IPS DF 6.9 (cell line): ENCODE data around the gene VRK3.
A peak's percentile ranks its signal among the peaks of the same experiment; 100 is the strongest.

Experiments used
- DNase-seq: peaks from one replicate; pipeline ENCODE4 v3.0.0-alpha.2; 2013; ENCODE audit warnings: low read depth, low spot score
- H3K27ac ChIP-seq: one replicate; pipeline ENCODE4 v1.5.1; 2013; ENCODE audit warnings: low read length, control low read depth
- H3K27me3 ChIP-seq: 2 replicates; pipeline ENCODE4 v1.6.1; 2013; ENCODE audit warnings: mild to moderate bottlenecking, low read length; ENCODE audit not compliant: control insufficient read depth, insufficient read depth
- H3K36me3 ChIP-seq: 2 replicates; pipeline ENCODE4 v1.6.1; 2013; ENCODE audit warnings: low read length; ENCODE audit not compliant: control insufficient read depth, insufficient read depth
- H3K4me1 ChIP-seq: 2 replicates; pipeline ENCODE4 v1.6.1; 2013; ENCODE audit warnings: low read length; ENCODE audit not compliant: control insufficient read depth, insufficient read depth
- H3K4me3 ChIP-seq: 2 replicates; pipeline ENCODE4 v1.5.1; 2013; ENCODE audit warnings: mild to moderate bottlenecking, low read length
- H3K9me3 ChIP-seq: 2 replicates; pipeline ENCODE4 v1.6.1; 2013; ENCODE audit warnings: low read length, inconsistent platforms; ENCODE audit not compliant: control insufficient read depth, insufficient read depth
- WGBS: extraction: QIAGEN DNeasy Blood & Tissue Kit; methylation state at CpG from one replicate; pipeline ENCODE4 v1.1.7; 2013; ENCODE audit warnings: mixed read lengths, missing lambda C conversion rate; ENCODE audit not compliant: insufficient read length, insufficient coverage; 5-methylcytosine and 5-hydroxymethylcytosine counted together

Gene VRK3

DNA sequence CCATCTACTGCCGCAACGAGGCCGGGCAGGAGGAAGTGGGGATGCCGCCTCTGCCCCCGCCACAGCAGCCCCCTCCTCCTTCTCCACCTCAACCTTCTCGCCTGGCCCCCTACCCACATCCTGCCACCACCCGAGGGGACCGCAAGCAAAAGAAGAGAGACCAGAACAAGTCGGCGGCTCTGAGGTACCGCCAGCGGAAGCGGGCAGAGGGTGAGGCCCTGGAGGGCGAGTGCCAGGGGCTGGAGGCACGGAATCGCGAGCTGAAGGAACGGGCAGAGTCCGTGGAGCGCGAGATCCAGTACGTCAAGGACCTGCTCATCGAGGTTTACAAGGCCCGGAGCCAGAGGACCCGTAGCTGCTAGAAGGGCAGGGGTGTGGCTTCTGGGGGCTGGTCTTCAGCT is 92.4 kb downstream of the VRK3 start:
- DNase-seq: no peak
- Histone ChIP-seq H3K9me3 (no peaks in the 10 kb centered on the region), H3K4me1 (peaks cover 3% of the 10 kb centered on the region; the same call in 1 of the 2 replicates), H3K4me3 (no peak overlapping the region), H3K36me3 (peaks cover under 1% of the 10 kb centered on the region; the same call in 1 of the 2 replicates), H3K27me3 (no peaks in the 10 kb centered on the region), H3K27ac (no peak overlapping the region)
- no CpG with 5 or more reads among the region's 25 CpGs for WGBS

DNA sequence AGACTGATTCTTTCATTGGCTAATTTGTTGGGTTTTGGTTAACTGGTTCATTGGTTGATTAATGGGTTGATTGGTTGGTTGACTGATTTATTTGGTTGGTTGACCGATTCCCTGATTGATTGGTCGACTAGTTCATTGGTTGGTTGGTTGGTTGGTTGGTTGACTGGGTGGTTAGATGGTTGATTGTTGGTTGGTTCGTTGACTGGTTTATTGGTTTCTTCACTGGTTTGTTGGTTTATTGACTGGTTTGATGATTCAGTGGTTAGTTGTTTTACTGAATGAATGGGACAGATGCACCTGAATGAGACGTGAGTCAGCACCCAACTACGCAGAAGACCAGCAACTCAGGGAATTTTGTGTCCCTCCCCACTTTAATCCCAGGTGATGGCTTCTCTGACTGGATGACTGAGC is 93.1 kb downstream of the VRK3 start:
- WGBS: no CpG with 5 or more reads among the region's 5 CpGs
- H3K9me3 ChIP-seq: no peaks in the 10 kb centered on the region
- H3K4me3 ChIP-seq: no peak overlapping the region
- no peaks in the 10 kb centered on the region for H3K27me3 ChIP-seq
- no peak overlapping the region for H3K27ac ChIP-seq
- DNase-seq: no peak
- peaks cover 5% of the 10 kb centered on the region; the same call in 1 of the 2 replicates for H3K4me1 ChIP-seq
- H3K36me3 ChIP-seq: peaks cover 8% of the 10 kb centered on the region

- Histone ChIP-seq H3K27me3 (no peaks in the 10 kb centered on the region), H3K27ac (no peak overlapping the region), H3K36me3 (peaks cover 9% of the 10 kb centered on the region), H3K4me3 (no peak overlapping the region), H3K4me1 (peaks cover 5% of the 10 kb centered on the region; the same call in 1 of the 2 replicates), H3K9me3 (no peaks in the 10 kb centered on the region)
- no peak for DNase-seq
- WGBS: no CpG with 5 or more reads among the region's 7 CpGs
Observed at GRCh38 chr19:49931293-49932040, 93.7 kb downstream of the VRK3 start.

DNA sequence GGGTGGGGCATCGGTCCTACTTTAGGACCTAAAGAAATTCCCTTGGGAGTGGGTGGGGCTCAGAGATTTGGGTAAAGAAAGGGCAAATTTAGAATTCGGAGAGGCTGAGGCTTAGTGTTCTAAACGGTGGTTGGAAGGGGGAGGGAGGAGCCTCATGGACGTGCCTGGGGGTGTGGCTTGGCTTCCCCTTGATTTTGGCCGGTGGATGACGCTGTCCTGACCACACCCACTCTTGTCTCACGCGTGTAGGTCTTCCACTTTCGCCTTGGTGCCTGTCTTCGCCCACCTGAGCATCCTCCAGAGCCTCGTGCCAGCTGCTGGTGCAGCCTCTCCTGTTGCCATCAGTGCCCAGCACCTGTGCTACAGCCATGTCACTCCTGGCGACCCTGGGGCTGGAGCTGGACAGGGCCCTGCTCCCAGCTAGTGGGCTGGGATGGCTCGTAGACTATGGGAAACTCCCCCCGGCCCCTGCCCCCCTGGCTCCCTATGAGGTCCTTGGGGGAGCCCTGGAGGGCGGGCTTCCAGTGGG is 94.6 kb downstream of the VRK3 start:
- peaks cover 10% of the 10 kb centered on the region for H3K36me3 ChIP-seq
- no peaks in the 10 kb centered on the region for H3K9me3 ChIP-seq
- H3K27me3 ChIP-seq: no peaks in the 10 kb centered on the region
- H3K4me1 ChIP-seq: peaks cover 5% of the 10 kb centered on the region; the same call in 1 of the 2 replicates
- WGBS: no CpG with 5 or more reads among the region's 15 CpGs
- peak overlapping the region; percentile 0; the same call in 1 of the 2 replicates for H3K4me3 ChIP-seq
- no peak overlapping the region for H3K27ac ChIP-seq
- DNase-seq: no peak

- no CpG with 5 or more reads among the region's 43 CpGs for WGBS
- peaks cover 5% of the 10 kb centered on the region; the same call in 1 of the 2 replicates for H3K4me1 ChIP-seq
- peak overlapping the region; percentile 52; the same call in 1 of the 2 replicates for H3K4me3 ChIP-seq
- no peak overlapping the region for H3K27ac ChIP-seq
- peak; percentile 88 for DNase-seq
- H3K36me3 ChIP-seq: peaks cover 12% of the 10 kb centered on the region
- no peaks in the 10 kb centered on the region for H3K9me3 ChIP-seq
- H3K27me3 ChIP-seq: no peaks in the 10 kb centered on the region
Observed at GRCh38 chr19:49929611-49930482, 95.3 kb downstream of the VRK3 start.

DNA sequence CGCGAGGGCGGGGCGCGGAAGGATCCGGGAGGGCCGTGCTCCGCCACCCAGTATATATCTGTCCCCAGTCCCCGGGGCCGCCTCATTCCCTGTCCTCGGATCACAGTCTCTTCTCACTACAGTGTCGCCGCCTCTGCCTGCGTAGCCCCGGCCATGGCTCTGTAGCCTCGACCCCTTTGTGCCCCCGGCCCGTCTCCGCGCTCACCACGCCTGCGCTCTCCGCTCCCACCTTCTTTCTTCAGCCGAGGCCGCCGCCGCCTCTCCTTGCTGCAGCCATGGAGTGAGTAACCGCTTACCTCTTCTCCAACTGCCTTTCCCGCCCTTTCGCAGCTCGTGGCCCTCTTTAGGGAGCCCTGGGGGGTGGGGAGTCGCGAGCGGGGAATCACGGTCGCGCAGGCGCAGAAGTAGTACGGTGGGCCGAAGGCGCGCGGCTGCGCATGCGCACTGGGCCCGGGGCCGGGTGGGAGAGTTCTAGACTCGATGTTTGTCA is 96.0 kb downstream of the VRK3 start, which contains the start of the genes ATF5 and NUP62:
Gene ATF5, plus strand, starts transcription at position 85 of the 490 bp plus-strand sequence. CDS start 1,646 bp downstream, outside the sequence.
Gene NUP62, minus strand, starts transcription at position 384 of the 490 bp plus-strand sequence. CDS start 19,697 bp downstream, outside the sequence.
- no peaks in the 10 kb centered on the region for H3K9me3 ChIP-seq
- peaks cover 5% of the 10 kb centered on the region; the same call in 1 of the 2 replicates for H3K4me1 ChIP-seq
- H3K27me3 ChIP-seq: no peaks in the 10 kb centered on the region
- no peak within 1 kb of the TSS for H3K27ac ChIP-seq
- WGBS: no CpG with 5 or more reads among the region's 48 CpGs
- peaks cover 17% of the 10 kb centered on the region for H3K36me3 ChIP-seq
- H3K4me3 ChIP-seq: peak within 1 kb of the TSS; percentile 52
- no peak for DNase-seq

- WGBS: no CpG with 5 or more reads among the region's 14 CpGs
- peaks cover 7% of the 10 kb centered on the region; the same call in 1 of the 2 replicates for H3K4me1 ChIP-seq
- H3K27me3 ChIP-seq: no peaks in the 10 kb centered on the region
- H3K4me3 ChIP-seq: no peak overlapping the region
- H3K9me3 ChIP-seq: no peaks in the 10 kb centered on the region
- DNase-seq: no peak
- H3K36me3 ChIP-seq: peaks cover 31% of the 10 kb centered on the region
- H3K27ac ChIP-seq: no peak overlapping the region
Observed at GRCh38 chr19:49927526-49928264, 97.5 kb downstream of the VRK3 start.

DNA sequence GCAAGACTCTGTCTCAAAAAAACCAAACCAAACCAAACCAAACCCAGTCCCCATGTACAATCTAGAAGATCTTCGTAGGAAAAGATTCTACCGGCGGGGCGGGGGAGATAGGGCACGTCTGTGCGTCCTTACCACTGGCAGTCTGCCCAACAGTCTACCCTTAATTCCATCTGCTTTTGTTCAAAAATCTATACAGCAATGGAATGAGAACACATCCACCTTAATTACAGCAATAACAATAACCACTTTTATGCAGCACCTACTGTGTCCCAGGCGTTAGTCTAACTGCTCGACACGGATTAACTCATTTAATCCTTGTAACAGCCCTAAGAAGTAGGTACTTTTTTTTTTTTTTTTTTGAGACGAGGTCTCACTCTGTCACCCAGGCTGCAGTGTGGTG is 98.7 kb downstream of the VRK3 start:
- no peak overlapping the region for H3K4me3 ChIP-seq
- H3K9me3 ChIP-seq: no peaks in the 10 kb centered on the region
- H3K27ac ChIP-seq: no peak overlapping the region
- H3K36me3 ChIP-seq: peaks cover 33% of the 10 kb centered on the region
- H3K27me3 ChIP-seq: no peaks in the 10 kb centered on the region
- no peak for DNase-seq
- WGBS: no CpG with 5 or more reads among the region's 10 CpGs
- H3K4me1 ChIP-seq: peaks cover 9% of the 10 kb centered on the region; the same call in 1 of the 2 replicates
